RCC 7860 (cell line): ENCODE results near the gene NUBPL.

Experiments
- DNase-seq: peaks from one replicate; pipeline ENCODE4 v3.0.0-alpha.2; 2015; ENCODE audit warnings: low spot score
- FAIRE-seq: peaks from 2 replicates; lab custom pipeline; 2012; peaks lifted over from hg19 to GRCh38; lab: Jason Lieb, UNC

The NUBPL gene

GRCh38 chr14:31561155-31561846 is at the start of gene NUBPL:
TSS of gene NUBPL (plus strand) at chr14:31561404. CDS start at chr14:31561440, 36 bp downstream.
- peak; percentile 76 for DNase-seq
- FAIRE-seq: no peak

GRCh38 chr14:31527087-31527486 is 34.1 kb upstream of the NUBPL start:
- FAIRE-seq (no peak), DNase-seq (no peak)

- FAIRE-seq (no peak), DNase-seq (no peak)
Measured at GRCh38 chr14:31527546-31527945, 33.7 kb upstream of the NUBPL start.

GRCh38 chr14:31529053-31529452 is 32.2 kb upstream of the NUBPL start:
- FAIRE-seq (no peak), DNase-seq (no peak)

- DNase-seq (no peak), FAIRE-seq (no peak)
Measured at GRCh38 chr14:31530136-31530535, 31.1 kb upstream of the NUBPL start.

GRCh38 chr14:31536201-31536960 is 24.8 kb upstream of the NUBPL start:
- no peak for FAIRE-seq
- no peak for DNase-seq

- FAIRE-seq (no peak), DNase-seq (no peak)
Measured at GRCh38 chr14:31541702-31542101, 19.5 kb upstream of the NUBPL start.

GRCh38 chr14:31543969-31544799 is 17.0 kb upstream of the NUBPL start:
- FAIRE-seq (no peak), DNase-seq (no peak)

GRCh38 chr14:31544816-31545215 is 16.4 kb upstream of the NUBPL start:
- no peak for FAIRE-seq
- no peak for DNase-seq

- no peak for FAIRE-seq
Measured at GRCh38 chr14:31545328-31545727, 15.9 kb upstream of the NUBPL start.

GRCh38 chr14:31549817-31550216 is 11.4 kb upstream of the NUBPL start:
- DNase-seq (no peak), FAIRE-seq (no peak)

More at GRCh38 chr14:31545328-31545727, 15.9 kb upstream of the NUBPL start:
- DNase-seq: no peak

GRCh38 chr14:31550589-31550988 is 10.6 kb upstream of the NUBPL start:
- DNase-seq: no peak
- FAIRE-seq: no peak

- DNase-seq: no peak
- no peak for FAIRE-seq
Measured at GRCh38 chr14:31556191-31556590, 5.0 kb upstream of the NUBPL start.

GRCh38 chr14:31559939-31560338 is 1.3 kb upstream of the NUBPL start:
- no peak for DNase-seq
- no peak for FAIRE-seq

- no peak for DNase-seq
- no peak for FAIRE-seq
Measured at GRCh38 chr14:31560759-31561154, 447 bp upstream of the NUBPL start.

GRCh38 chr14:31564194-31564593 is 3.0 kb downstream of the NUBPL start:
- DNase-seq (no peak), FAIRE-seq (no peak)

GRCh38 chr14:31566456-31566855 is 5.3 kb downstream of the NUBPL start:
- FAIRE-seq (no peak), DNase-seq (no peak)

GRCh38 chr14:31567655-31568054 is 6.5 kb downstream of the NUBPL start:
- FAIRE-seq: no peak
- no peak for DNase-seq

GRCh38 chr14:31568161-31568560 is 7.0 kb downstream of the NUBPL start:
- FAIRE-seq: no peak

GRCh38 chr14:31568671-31569070 is 7.5 kb downstream of the NUBPL start:
- DNase-seq (no peak), FAIRE-seq (no peak)

More at GRCh38 chr14:31568161-31568560, 7.0 kb downstream of the NUBPL start:
- DNase-seq: no peak

GRCh38 chr14:31572955-31573354 is 11.8 kb downstream of the NUBPL start:
- FAIRE-seq: no peak
- no peak for DNase-seq
